Prostate gland (tissue), 2 donors: ENCODE measurements around the gene ZNF598. TPM values are rescaled to one million over a fixed set of nuclear protein-coding genes. Genes with fewer than 3 reads are reported as not detected.

ENCODE experiments used
- DNase-seq: peaks from one replicate; pipeline ENCODE4 v3.0.0-alpha.2; 2019; ENCODE audit warnings: low spot score
- H3K27ac ChIP-seq, 2 donors: fragments of 200-600 bp; sonication (generic); 2 replicates each; pipeline ENCODE4 v1.5.1; 2017 to 2019
- H3K27me3 ChIP-seq: fragments of 200-600 bp; sonication (generic); replicated peaks from 2 replicates; pipeline ENCODE4 v1.5.1; 2019; ENCODE audit not compliant: insufficient read depth
- H3K36me3 ChIP-seq, 2 donors: fragments of 200-600 bp; sonication (generic); 1 replicate in 1 of 2; 2 replicates in 1 of 2; pipeline versions ENCODE4 v1.5.1 to v1.8.1; 2017 to 2019
- H3K4me1 ChIP-seq: fragments of 200-600 bp; sonication (generic); replicated peaks from 2 replicates; pipeline ENCODE4 v1.5.1; 2019
- H3K4me3 ChIP-seq, 2 donors: fragments of 200-600 bp; sonication (generic); 2 replicates each; pipeline ENCODE4 v1.5.1; 2017 to 2019
- H3K9me3 ChIP-seq: fragments of 200-600 bp; sonication (generic); 2 replicates; pipeline ENCODE4 v1.5.1; 2017
- CTCF ChIP-seq, 4 experiments: fragments of 200-600 bp in 2 of 4; fragments of 450-650 bp in 2 of 4; sonication (generic) in 2 of 4; IDR thresholded peaks; 1 replicate in 3 of 4; 2 replicates in 1 of 4; pipeline ENCODE4 v1.5.1; 2016 to 2019; ENCODE audit warnings: antibody characterized with exemption in 4 of 4, mild to moderate bottlenecking in 2 of 4, moderate library complexity in 2 of 4
- POLR2A ChIP-seq: fragments of 450-650 bp; IDR thresholded peaks from one replicate; pipeline ENCODE4 v1.6.1; 2016; ENCODE audit warnings: antibody characterized with exemption, mild to moderate bottlenecking
- POLR2AphosphoS5 ChIP-seq: sonication (generic); formaldehyde crosslinking; IDR thresholded peaks from one replicate; pipeline ENCODE4 v1.6.1; 2017; ENCODE audit warnings: antibody characterized with exemption
- WGBS: methylation state at CpG from one replicate; pipeline ENCODE4 v1.1.5; 2018; 5-methylcytosine and 5-hydroxymethylcytosine counted together
- intact Hi-C: fragments of 100-400 bp; cut with DNase I; formaldehyde crosslinking; loops from one replicate; pipeline ENCODE4 v1.14.2; 2022
- total RNA-seq, 2 donors: library from RNA; depleted of rRNA; stranded (reverse); fragments of >200 nt; gene quantifications; one replicate each; pipeline ENCODE4 v1.1.0, GENCODE V29; 2016

The ZNF598 gene
- total RNA-seq, 2 donors from 2014 or later, result 30.7 to 74.3 TPM

GRCh38 chr16:2028146-2028545, 18.5 kb upstream of the ZNF598 start:
- intact Hi-C loops, result loop anchor here (10.0 kb wide), 1 partner anchor 217 kb away; no protein-coding TSS in a partner anchor
- Histone ChIP-seq H3K9me3 (no peaks in the 10 kb centered on the region), H3K27ac (peak overlapping the region; percentile 72 to 82), H3K36me3 (no peaks in the 10 kb centered on the region), H3K4me1 (peaks cover 11% of the 10 kb centered on the region), H3K4me3 (peak overlapping the region; percentile 73 to 86), H3K27me3 (no peaks in the 10 kb centered on the region)
- no peak for TF ChIP-seq POLR2AphosphoS5
- no peak for TF ChIP-seq POLR2A
- no peak for TF ChIP-seq CTCF (IDR thresholded peaks at IDR 0.05)
- 66% methylated on average over 3 of the region's 3 CpGs for WGBS
- DNase-seq, result no peak

- no peaks in the 10 kb centered on the region for H3K36me3 ChIP-seq
- H3K27me3 ChIP-seq, result no peaks in the 10 kb centered on the region
- TF ChIP-seq CTCF (IDR thresholded peaks at IDR 0.05) (no peak), POLR2A (no peak), POLR2AphosphoS5 (no peak)
- 5% methylated on average over 35 of the region's 76 CpGs for WGBS
- DNase-seq, result no peak
- H3K4me3 ChIP-seq, result peak overlapping the region; percentile 73 to 86
- H3K9me3 ChIP-seq, result no peaks in the 10 kb centered on the region
- intact Hi-C loops, result loop anchor here (10.0 kb wide), 1 partner anchor 217 kb away; no protein-coding TSS in a partner anchor
- H3K27ac ChIP-seq, result peak overlapping the region; percentile 72 to 82
- peaks cover 8% of the 10 kb centered on the region for H3K4me1 ChIP-seq
Observed at GRCh38 chr16:2027024-2028010, 17.7 kb upstream of the ZNF598 start.

- WGBS, result 29% methylated on average over 11 of the region's 59 CpGs
Observed at GRCh38 chr16:2026461-2027023, 16.9 kb upstream of the ZNF598 start, which contains the start of gene NHERF2. Gene NHERF2 (plus strand): TSS chr16:2026902. CDS start chr16:2027006, 104 bp downstream.

GRCh38 chr16:2025878-2026460, 16.3 kb upstream of the ZNF598 start:
- DNase-seq, result no peak
- intact Hi-C loops, result loop anchor here (10.0 kb wide), 1 partner anchor 219 kb away; no protein-coding TSS in a partner anchor
- H3K9me3 ChIP-seq, result no peaks in the 10 kb centered on the region
- no peaks in the 10 kb centered on the region for H3K27me3 ChIP-seq
- 77% methylated on average over 16 of the region's 16 CpGs for WGBS
- TF ChIP-seq CTCF (IDR thresholded peaks at IDR 0.05) (no peak), POLR2A (no peak), POLR2AphosphoS5 (no peak)
- H3K27ac ChIP-seq, result peak overlapping the region; percentile 82 to 87
- peaks cover 8% of the 10 kb centered on the region for H3K4me1 ChIP-seq
- no peaks in the 10 kb centered on the region for H3K36me3 ChIP-seq
- H3K4me3 ChIP-seq, result peak overlapping the region; percentile 73 to 86

More at GRCh38 chr16:2026461-2027023, 16.9 kb upstream of the ZNF598 start, which contains the start of gene NHERF2:
- TF ChIP-seq POLR2A (no peak), CTCF (IDR thresholded peaks at IDR 0.05) (no peak), POLR2AphosphoS5 (no peak)
- Histone ChIP-seq H3K27ac (peak within 1 kb of the TSS; percentile 82 to 87), H3K36me3 (no peaks in the 10 kb centered on the region), H3K27me3 (no peaks in the 10 kb centered on the region), H3K4me3 (peak within 1 kb of the TSS; percentile 73 to 86), H3K9me3 (no peaks in the 10 kb centered on the region), H3K4me1 (peaks cover 8% of the 10 kb centered on the region)
- intact Hi-C loops, result loop anchor here (10.0 kb wide), 1 partner anchor 218 kb away; no protein-coding TSS in a partner anchor
- peak; percentile 53 for DNase-seq
